Astrocyte (in vitro differentiated cells and primary cell): ENCODE results near the gene MED12L. TPM values are rescaled to one million over a fixed set of nuclear protein-coding genes. Genes with fewer than 3 reads are reported as not detected.
A peak's percentile ranks its signal among the peaks of the same experiment; 100 is the strongest.

ENCODE experiments used
- DNase-seq: peaks from one replicate; pipeline ENCODE4 v3.0.0-alpha.2; 2010; ENCODE audit warnings: low read depth
- FAIRE-seq: peaks from 2 replicates; lab custom pipeline; 2011; peaks lifted over from hg19 to GRCh38; lab: Jason Lieb, UNC
- H2AFZ ChIP-seq: 2 replicates; pipeline ENCODE4 v1.6.0; 2012; ENCODE audit warnings: low read depth, low read length, inconsistent platforms
- H3K27ac ChIP-seq: 2 replicates; pipeline ENCODE4 v1.5.1; 2011; ENCODE audit warnings: low read depth, low read length, inconsistent platforms
- H3K27me3 ChIP-seq: 2 replicates; pipeline ENCODE4 v1.6.0; 2011; ENCODE audit warnings: low read length, inconsistent platforms; ENCODE audit not compliant: insufficient read depth
- H3K36me3 ChIP-seq: 2 replicates; pipeline ENCODE4 v1.5.1; 2011; ENCODE audit warnings: low read length, inconsistent platforms; ENCODE audit not compliant: insufficient read depth
- H3K4me1 ChIP-seq: 2 replicates; pipeline ENCODE4 v1.5.1; 2011; ENCODE audit warnings: low read length, inconsistent platforms; ENCODE audit not compliant: insufficient read depth
- H3K4me2 ChIP-seq: 2 replicates; pipeline ENCODE4 v1.6.0; 2012; ENCODE audit warnings: low read length, inconsistent platforms
- H3K4me3 ChIP-seq: 2 replicates; pipeline ENCODE4 v1.5.1; 2011; ENCODE audit warnings: low read depth, mild to moderate bottlenecking, low read length, inconsistent platforms; ENCODE audit not compliant: insufficient read depth
- H3K79me2 ChIP-seq: 2 replicates; pipeline ENCODE4 v1.6.0; 2012; ENCODE audit warnings: mild to moderate bottlenecking, low read length, inconsistent platforms; ENCODE audit not compliant: insufficient read depth
- H3K9ac ChIP-seq: 2 replicates; pipeline ENCODE4 v1.6.0; 2012; ENCODE audit warnings: mild to moderate bottlenecking, low read length, inconsistent platforms
- H3K9me3 ChIP-seq: 2 replicates; pipeline ENCODE4 v1.5.1; 2012; ENCODE audit warnings: low read depth, mild to moderate bottlenecking, low read length, inconsistent platforms; ENCODE audit not compliant: insufficient read depth
- H4K20me1 ChIP-seq: 2 replicates; pipeline ENCODE4 v1.6.0; 2012; ENCODE audit warnings: low read length, inconsistent platforms; ENCODE audit not compliant: insufficient read depth
- H3K27ac Mint-ChIP-seq: one replicate; pipeline ENCODE4 v1.8.0; 2021; ENCODE audit warnings: mild to moderate bottlenecking, mixed read lengths; ENCODE audit not compliant: unreplicated experiment
- H3K27me3 Mint-ChIP-seq: one replicate; pipeline ENCODE4 v1.8.0; 2021; ENCODE audit warnings: low read depth, mixed read lengths; ENCODE audit not compliant: unreplicated experiment
- H3K36me3 Mint-ChIP-seq: one replicate; pipeline ENCODE4 v1.8.0; 2021; ENCODE audit warnings: low read depth, mixed read lengths; ENCODE audit not compliant: unreplicated experiment
- H3K4me1 Mint-ChIP-seq: one replicate; pipeline ENCODE4 v1.8.0; 2021; ENCODE audit warnings: low read depth, mixed read lengths; ENCODE audit not compliant: unreplicated experiment
- H3K4me3 Mint-ChIP-seq: one replicate; pipeline ENCODE4 v1.8.0; 2021; ENCODE audit warnings: mild to moderate bottlenecking, moderate library complexity, mixed read lengths; ENCODE audit not compliant: unreplicated experiment
- H3K9me3 Mint-ChIP-seq: one replicate; pipeline ENCODE4 v1.8.0; 2021; ENCODE audit warnings: mild to moderate bottlenecking, mixed read lengths; ENCODE audit not compliant: unreplicated experiment
- EZH2 ChIP-seq: IDR thresholded peaks from 2 replicates; pipeline ENCODE4 v1.6.1; 2012; ENCODE audit warnings: mild to moderate bottlenecking, low read length, inconsistent platforms; ENCODE audit not compliant: insufficient read depth
- total RNA-seq: library from RNA; stranded (reverse); gene quantifications from 2 replicates; pipeline ENCODE4 v1.2.1, GENCODE V29; 2021
- TF ChIP-seq, protein P1 (sequence below): IDR thresholded peaks from 2 replicates; pipeline ENCODE4 v1.5.1; 2011; ENCODE audit warnings: low read depth, mild to moderate bottlenecking, inconsistent platforms, low read length, moderate library complexity; ENCODE audit not compliant: insufficient read depth

MED12L gene
- total RNA-seq, 1 donor from 2014 or later: 8.2 TPM

DNA sequence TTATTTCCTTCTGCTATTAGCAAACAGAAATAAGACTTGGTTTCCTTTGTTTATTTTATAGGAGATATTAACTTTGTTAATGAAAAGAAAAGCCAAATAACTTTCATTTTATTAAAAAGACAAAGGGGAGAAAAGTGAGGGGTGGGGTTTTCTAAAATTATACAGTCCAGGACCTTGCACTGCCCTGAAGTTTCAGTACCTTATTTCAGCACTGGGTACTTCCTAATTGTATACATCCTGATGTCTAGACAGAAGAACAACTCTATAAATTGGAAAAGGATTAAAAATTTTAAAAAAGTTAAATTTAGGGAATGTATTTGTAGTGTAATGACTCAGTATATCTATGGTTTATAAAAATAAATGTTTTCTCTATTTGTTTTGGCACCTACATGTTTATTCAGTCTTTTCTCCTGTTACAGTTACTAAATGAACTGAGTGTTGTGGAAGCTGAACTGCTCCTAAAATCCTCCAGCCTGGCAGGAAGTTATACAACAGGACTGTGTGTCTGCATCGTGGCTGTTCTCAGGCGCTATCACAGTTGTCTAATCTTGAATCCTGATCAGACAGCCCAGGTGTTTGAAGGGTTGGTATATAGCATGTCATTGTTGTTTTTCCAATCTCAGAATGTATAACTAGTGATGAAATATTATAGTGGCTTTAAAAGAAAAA is 271.5 kb downstream of the MED12L start:
- Histone ChIP-seq H3K9me3 (no peaks in the 10 kb centered on the region), H2AFZ (no peak overlapping the region), H4K20me1 (no peaks in the 10 kb centered on the region), H3K9ac (no peak overlapping the region), H3K27ac (no peak overlapping the region), H3K36me3 (no peaks in the 10 kb centered on the region), H3K27me3 (no peaks in the 10 kb centered on the region), H3K4me1 (no peaks in the 10 kb centered on the region), H3K79me2 (no peaks in the 10 kb centered on the region), H3K4me2 (peak overlapping the region; percentile 17), H3K4me3 (no peak overlapping the region)
- TF ChIP-seq EZH2: no peak
- TF ChIP-seq, protein P1, sequence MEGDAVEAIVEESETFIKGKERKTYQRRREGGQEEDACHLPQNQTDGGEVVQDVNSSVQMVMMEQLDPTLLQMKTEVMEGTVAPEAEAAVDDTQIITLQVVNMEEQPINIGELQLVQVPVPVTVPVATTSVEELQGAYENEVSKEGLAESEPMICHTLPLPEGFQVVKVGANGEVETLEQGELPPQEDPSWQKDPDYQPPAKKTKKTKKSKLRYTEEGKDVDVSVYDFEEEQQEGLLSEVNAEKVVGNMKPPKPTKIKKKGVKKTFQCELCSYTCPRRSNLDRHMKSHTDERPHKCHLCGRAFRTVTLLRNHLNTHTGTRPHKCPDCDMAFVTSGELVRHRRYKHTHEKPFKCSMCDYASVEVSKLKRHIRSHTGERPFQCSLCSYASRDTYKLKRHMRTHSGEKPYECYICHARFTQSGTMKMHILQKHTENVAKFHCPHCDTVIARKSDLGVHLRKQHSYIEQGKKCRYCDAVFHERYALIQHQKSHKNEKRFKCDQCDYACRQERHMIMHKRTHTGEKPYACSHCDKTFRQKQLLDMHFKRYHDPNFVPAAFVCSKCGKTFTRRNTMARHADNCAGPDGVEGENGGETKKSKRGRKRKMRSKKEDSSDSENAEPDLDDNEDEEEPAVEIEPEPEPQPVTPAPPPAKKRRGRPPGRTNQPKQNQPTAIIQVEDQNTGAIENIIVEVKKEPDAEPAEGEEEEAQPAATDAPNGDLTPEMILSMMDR: no peak
- H3K36me3 Mint-ChIP-seq: no peaks in the 10 kb centered on the region
- H3K27ac Mint-ChIP-seq: peak overlapping the region; percentile 50
- H3K9me3 Mint-ChIP-seq: no peaks in the 10 kb centered on the region
- H3K4me1 Mint-ChIP-seq: peaks cover 5% of the 10 kb centered on the region
- FAIRE-seq (no peak), DNase-seq (peak; percentile 64)
- no peaks in the 10 kb centered on the region for H3K27me3 Mint-ChIP-seq
- no peak overlapping the region for H3K4me3 Mint-ChIP-seq

DNA sequence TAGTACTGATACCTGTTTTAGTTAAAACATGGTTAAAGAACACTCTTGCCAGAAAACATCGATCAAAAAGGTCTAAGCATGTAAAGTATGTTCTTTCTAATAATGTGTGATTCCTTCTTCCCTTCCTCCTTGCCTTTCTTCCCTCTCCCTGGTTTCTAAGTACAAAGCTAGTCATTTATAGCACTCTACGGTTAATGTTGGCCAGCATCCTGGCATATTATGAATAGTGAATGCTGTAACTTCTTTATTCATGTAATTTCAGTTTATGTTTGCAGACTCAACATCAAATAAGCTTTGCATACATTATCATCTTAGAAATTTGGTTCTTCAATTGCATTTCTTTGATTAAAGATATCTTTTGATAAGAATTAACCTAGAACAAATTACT is 272.0 kb downstream of the MED12L start:
- peak overlapping the region; percentile 17 for H3K4me2 ChIP-seq
- no peak for FAIRE-seq
- TF ChIP-seq, protein P1: no peak
- TF ChIP-seq EZH2: no peak
- H3K4me3 Mint-ChIP-seq: no peak overlapping the region
- H3K4me3 ChIP-seq: no peak overlapping the region
- peak; percentile 12 for DNase-seq
- H3K36me3 ChIP-seq: no peaks in the 10 kb centered on the region
- H2AFZ ChIP-seq: no peak overlapping the region
- no peaks in the 10 kb centered on the region for H4K20me1 ChIP-seq
- H3K9me3 Mint-ChIP-seq: no peaks in the 10 kb centered on the region
- no peak overlapping the region for H3K9ac ChIP-seq
- no peaks in the 10 kb centered on the region for H3K27me3 ChIP-seq
- H3K27me3 Mint-ChIP-seq: no peaks in the 10 kb centered on the region
- H3K27ac ChIP-seq: no peak overlapping the region
- peaks cover 8% of the 10 kb centered on the region for H3K4me1 Mint-ChIP-seq
- no peaks in the 10 kb centered on the region for H3K79me2 ChIP-seq
- H3K4me1 ChIP-seq: no peaks in the 10 kb centered on the region
- no peaks in the 10 kb centered on the region for H3K36me3 Mint-ChIP-seq
- no peaks in the 10 kb centered on the region for H3K9me3 ChIP-seq
- H3K27ac Mint-ChIP-seq: no peak overlapping the region

DNA sequence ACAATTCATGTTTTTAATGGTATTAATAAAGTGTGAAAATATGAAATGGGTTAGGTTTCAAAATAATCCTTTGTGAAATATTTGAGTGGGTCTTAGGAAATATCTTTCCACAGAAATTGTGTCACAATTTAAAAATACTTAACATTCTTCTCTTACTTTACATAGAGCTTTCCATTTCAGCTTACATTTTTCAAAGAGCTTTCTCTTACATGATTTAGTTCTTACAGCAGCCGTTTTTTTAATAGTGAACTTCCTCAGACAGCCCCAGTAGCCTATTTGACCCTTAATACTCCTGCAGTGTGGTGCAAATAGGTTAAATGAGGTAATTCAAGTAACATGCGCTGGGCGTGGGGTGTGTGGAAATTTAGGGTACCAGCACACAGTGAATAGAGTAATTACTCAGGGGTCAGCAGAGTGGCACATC is 277.3 kb downstream of the MED12L start:
- DNase-seq: no peak
- Histone ChIP-seq H3K79me2 (no peaks in the 10 kb centered on the region), H3K9me3 (no peaks in the 10 kb centered on the region), H3K27me3 (no peaks in the 10 kb centered on the region), H3K4me2 (no peak overlapping the region), H3K36me3 (no peaks in the 10 kb centered on the region), H3K4me1 (no peaks in the 10 kb centered on the region), H4K20me1 (no peaks in the 10 kb centered on the region), H3K4me3 (no peak overlapping the region), H3K27ac (no peak overlapping the region), H3K9ac (no peak overlapping the region), H2AFZ (no peak overlapping the region)
- Mint-ChIP-seq H3K36me3 (no peaks in the 10 kb centered on the region), H3K4me3 (no peak overlapping the region), H3K9me3 (no peaks in the 10 kb centered on the region), H3K4me1 (peaks cover 6% of the 10 kb centered on the region), H3K27ac (no peak overlapping the region), H3K27me3 (no peaks in the 10 kb centered on the region)
- FAIRE-seq: no peak
- TF ChIP-seq, protein P1: no peak
- no peak for TF ChIP-seq EZH2
